WTC11 (cell line): ENCODE data around the gene ZBTB24. TPM values are rescaled to one million over a fixed set of nuclear protein-coding genes. Genes with fewer than 3 reads are reported as not detected.

ENCODE experiments used
- ATAC-seq: fragments of 200-7000 bp; cut with Tn5 transposase; 2 replicates; pipeline ENCODE4 v1.10.0; 2021; ENCODE audit warnings: mild to moderate bottlenecking, moderate library complexity
- CTCF ChIA-PET: fragments of 300-600 bp; sonication (Branson Sonifier 250); formaldehyde crosslinking; loops from one replicate; lab custom pipeline; 2021; ENCODE audit warnings: antibody characterized with exemption; lab: Charles Lee
- POLR2A ChIA-PET: fragments of 350-600 bp; sonication (Branson Sonifier 250); formaldehyde crosslinking; loops from one replicate; lab custom pipeline; 2021; ENCODE audit warnings: antibody characterized with exemption; lab: Charles Lee
- DNase-seq: peaks from one replicate; pipeline ENCODE4 v3.0.0; 2021; ENCODE audit warnings: low spot score
- H3K27ac Mint-ChIP-seq: 2 replicates; pipeline ENCODE4 v1.8.0; 2021; ENCODE audit warnings: mixed read lengths
- H3K27me3 Mint-ChIP-seq: 2 replicates; pipeline ENCODE4 v1.8.0; 2021; ENCODE audit warnings: low read depth, mild to moderate bottlenecking, moderate library complexity, mixed read lengths
- H3K36me3 Mint-ChIP-seq: 2 replicates; pipeline ENCODE4 v1.8.0; 2021; ENCODE audit warnings: mixed read lengths
- H3K4me1 Mint-ChIP-seq: 2 replicates; pipeline ENCODE4 v1.8.0; 2022; ENCODE audit warnings: mixed read lengths
- H3K4me3 Mint-ChIP-seq: 2 replicates; pipeline ENCODE4 v1.8.0; 2021; ENCODE audit warnings: mild to moderate bottlenecking, moderate library complexity, mixed read lengths
- H3K9me3 Mint-ChIP-seq: 2 replicates; pipeline ENCODE4 v1.8.0; 2021; ENCODE audit warnings: mixed read lengths
- ARID4B ChIP-seq: sonication (generic); formaldehyde crosslinking; IDR thresholded peaks from 2 replicates; pipeline ENCODE4 v1.8.0; 2023; ENCODE audit warnings: missing genetic modification reagents, mild to moderate bottlenecking, borderline replicate concordance
- ATF3 ChIP-seq: sonication (generic); formaldehyde crosslinking; conservative IDR thresholded peaks from 2 replicates; pipeline ENCODE4 v1.8.1; 2022; ENCODE audit warnings: mild to moderate bottlenecking, missing genetic modification reagents
- CDX4 ChIP-seq: fragments of 250-450 bp; sonication (Bioruptor Pico); IDR thresholded peaks from 2 replicates; pipeline ENCODE4 v1.9.0; 2021; ENCODE audit warnings: moderate library complexity, mild to moderate bottlenecking, inconsistent platforms, borderline replicate concordance
- FOXP1 ChIP-seq: sonication (generic); formaldehyde crosslinking; IDR thresholded peaks from 2 replicates; pipeline ENCODE4 v1.8.0; 2022; ENCODE audit warnings: missing genetic modification reagents, mild to moderate bottlenecking, moderate library complexity, borderline replicate concordance
- FOXP4 ChIP-seq: sonication (generic); formaldehyde crosslinking; IDR thresholded peaks from 2 replicates; pipeline ENCODE4 v1.8.0; 2022; ENCODE audit warnings: mild to moderate bottlenecking, missing genetic modification reagents
- GABPB1 ChIP-seq: sonication (generic); formaldehyde crosslinking; IDR thresholded peaks from 2 replicates; pipeline ENCODE4 v1.8.1; 2023; ENCODE audit warnings: mild to moderate bottlenecking, missing genetic modification reagents
- GRHL2 ChIP-seq: fragments of 250-450 bp; sonication (Bioruptor Pico); IDR thresholded peaks from 2 replicates; pipeline ENCODE4 v1.8.0; 2022; ENCODE audit warnings: mild to moderate bottlenecking, moderate library complexity; ENCODE audit not compliant: insufficient replicate concordance, severe bottlenecking
- IRF2 ChIP-seq: sonication (generic); formaldehyde crosslinking; IDR thresholded peaks from 2 replicates; pipeline ENCODE4 v1.8.0; 2022; ENCODE audit warnings: low read depth, missing genetic modification reagents, borderline replicate concordance
- MAX ChIP-seq: sonication (generic); formaldehyde crosslinking; IDR thresholded peaks from 2 replicates; pipeline ENCODE4 v1.8.0; 2022; ENCODE audit warnings: mild to moderate bottlenecking, missing genetic modification reagents
- NFYB ChIP-seq: sonication (generic); formaldehyde crosslinking; conservative IDR thresholded peaks from 2 replicates; pipeline ENCODE4 v1.8.0; 2022; ENCODE audit warnings: low read depth, missing genetic modification reagents
- NR3C1 ChIP-seq: sonication (generic); formaldehyde crosslinking; conservative IDR thresholded peaks from 2 replicates; pipeline ENCODE4 v1.8.1; 2023; ENCODE audit warnings: low read depth, mild to moderate bottlenecking, missing genetic modification reagents
- OVOL2 ChIP-seq: fragments of 250-450 bp; sonication (Bioruptor Pico); IDR thresholded peaks from 2 replicates; pipeline ENCODE4 v1.9.0; 2021; ENCODE audit warnings: mild to moderate bottlenecking, borderline replicate concordance
- PRDM15 ChIP-seq: sonication (generic); formaldehyde crosslinking; IDR thresholded peaks from 2 replicates; pipeline ENCODE4 v1.8.0; 2022; ENCODE audit warnings: missing genetic modification reagents
- PRRX2 ChIP-seq: fragments of 250-450 bp; sonication (Bioruptor Pico); IDR thresholded peaks from 2 replicates; pipeline ENCODE4 v1.8.0; 2021; ENCODE audit warnings: mild to moderate bottlenecking
- RELA ChIP-seq: sonication (generic); formaldehyde crosslinking; IDR thresholded peaks from 2 replicates; pipeline ENCODE4 v1.8.1; 2022; ENCODE audit warnings: missing genetic modification reagents, mild to moderate bottlenecking, borderline replicate concordance
- SMAD3 ChIP-seq: sonication (generic); formaldehyde crosslinking; IDR thresholded peaks from 2 replicates; pipeline ENCODE4 v1.8.0; 2022; ENCODE audit warnings: missing genetic modification reagents, mild to moderate bottlenecking, borderline replicate concordance
- SMAD4 ChIP-seq: sonication (generic); formaldehyde crosslinking; IDR thresholded peaks from 2 replicates; pipeline ENCODE4 v1.8.0; 2022; ENCODE audit warnings: mild to moderate bottlenecking, missing genetic modification reagents
- ZBTB43 ChIP-seq: sonication (generic); formaldehyde crosslinking; IDR thresholded peaks from 2 replicates; pipeline ENCODE4 v1.8.1; 2023; ENCODE audit warnings: mild to moderate bottlenecking, missing genetic modification reagents
- total RNA-seq: library from RNA; stranded (reverse); gene quantifications from 3 replicates; pipeline ENCODE4 v1.2.3, GENCODE V29; 2021

Gene ZBTB24
- total RNA-seq, 1 experiment from 2014 or later = 14.7 TPM

GRCh38 chr6:109441069-109441816, 41.8 kb downstream of the ZBTB24 start:
- Mint-ChIP-seq H3K4me1 (peaks cover 14% of the 10 kb centered on the region; the same call in 1 of the 2 replicates), H3K27me3 (peaks cover 7% of the 10 kb centered on the region), H3K4me3 (peak overlapping the region; percentile 92), H3K9me3 (no peaks in the 10 kb centered on the region), H3K36me3 (peaks cover 14% of the 10 kb centered on the region), H3K27ac (0 out of 2 replicates have a peak overlapping the region, but pooled peaks have one; percentile 32)
- peak; percentile 69 for DNase-seq
- CTCF ChIA-PET = interaction anchor here (0.7 to 2.5 kb wide), 16 partner anchors 9 to 598 kb away, joined by 3 to 24 read pairs (median 4); partner anchors contain the start of gene MICAL1
- TF ChIP-seq GABPB1 (CRISPR knock-in tag) (0 out of 2 replicates have a peak, but pooled peaks have one; percentile 6), NFYB (no peak), MAX (CRISPR knock-in tag) (peak; percentile 75), ATF3 (no peak), PRDM15 (peak; percentile 90), IRF2 (CRISPR knock-in tag) (0 out of 2 replicates have a peak, but pooled peaks have one; percentile 58), FOXP1 (peak; percentile 43; the same call in 1 of the 2 replicates), ARID4B (peak; percentile 81), GRHL2 (CRISPR knock-in tag) (no peak), ZBTB43 (CRISPR knock-in tag) (peak; percentile 38; the same call in 1 of the 2 replicates)
- POLR2A ChIA-PET = interaction anchor here (0.6 to 3.1 kb wide), 6 partner anchors 14 to 346 kb away, joined by 3 to 13 read pairs (median 4); partner anchors contain the start of genes CD164, MICAL1, SESN1 and ZBTB24
- peak; percentile 61 for ATAC-seq

- peak; percentile 88 for DNase-seq
- Mint-ChIP-seq H3K4me3 (peak within 1 kb of the TSS; percentile 92), H3K36me3 (peaks cover 10% of the 10 kb centered on the region), H3K4me1 (peaks cover 14% of the 10 kb centered on the region; the same call in 1 of the 2 replicates), H3K9me3 (no peaks in the 10 kb centered on the region), H3K27ac (peak within 1 kb of the TSS; percentile 32; the same call in 1 of the 2 replicates), H3K27me3 (peaks cover 7% of the 10 kb centered on the region)
- ChIA-PET CTCF (interaction anchor here (0.7 to 2.5 kb wide), 15 partner anchors 10 to 599 kb away, joined by 3 to 24 read pairs (median 5); partner anchors contain the start of gene MICAL1), POLR2A (interaction anchor here (0.6 to 3.1 kb wide), 6 partner anchors 14 to 346 kb away, joined by 3 to 13 read pairs (median 4); partner anchors contain the start of genes CD164, MICAL1, SESN1 and ZBTB24)
- ATAC-seq = peak; percentile 82
- no peak for TF ChIP-seq PRRX2 (CRISPR knock-in tag)
- TF ChIP-seq FOXP4 (CRISPR knock-in tag) = peak; percentile 60; the same call in 1 of the 2 replicates
- no peak for TF ChIP-seq SMAD4 (CRISPR knock-in tag)
- no peak for TF ChIP-seq NR3C1 (CRISPR knock-in tag)
- TF ChIP-seq OVOL2 (CRISPR knock-in tag) = no peak
- 0 out of 2 replicates have a peak, but pooled peaks have one; percentile 36 for TF ChIP-seq RELA (CRISPR knock-in tag)
- no peak for TF ChIP-seq CDX4 (CRISPR knock-in tag)
- 0 out of 2 replicates have a peak, but pooled peaks have one; percentile 29 for TF ChIP-seq SMAD3 (CRISPR knock-in tag)
Measured at GRCh38 chr6:109440331-109441068, 42.5 kb downstream of the ZBTB24 start, which contains the start of the genes PPIL6 and SMPD2. Gene PPIL6 (minus strand): TSS chr6:109440628. CDS start chr6:109440590, 38 bp downstream. Gene SMPD2 (plus strand): TSS chr6:109440724. CDS start chr6:109441122, 398 bp downstream.
